ENCODE measurements around the gene PIK3C2G.

DNA sequence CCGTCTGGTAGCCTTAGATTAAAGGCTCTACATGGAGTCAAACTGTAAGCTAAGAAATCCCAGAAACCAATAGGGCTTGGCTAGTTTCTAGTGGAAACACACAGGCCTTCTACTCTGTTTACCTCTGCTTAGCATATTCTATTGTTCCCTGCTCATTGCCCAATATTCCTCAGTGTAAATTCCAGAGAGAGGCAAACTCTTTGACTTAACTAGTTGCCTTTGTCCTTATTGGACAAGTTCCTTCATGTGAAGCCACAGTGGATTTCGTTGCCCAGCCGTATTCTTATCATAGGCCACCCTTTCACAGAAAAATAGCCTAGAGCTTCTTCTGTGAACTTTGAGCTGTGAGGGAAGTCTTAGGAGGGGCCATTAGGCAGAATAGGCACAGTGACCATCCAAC, 290.4 kb downstream of the PIK3C2G start:
- TF ChIP-seq SNAI2 (CRISPR knock-in tag; IDR thresholded peaks at IDR 0.05) = no peak
- no peak for TF ChIP-seq ZNF70 (CRISPR knock-in tag; IDR thresholded peaks at IDR 0.05)
- TF ChIP-seq ISL1 (CRISPR knock-in tag; IDR thresholded peaks at IDR 0.05) = no peak
- no peak for TF ChIP-seq TCF4 (CRISPR knock-in tag; IDR thresholded peaks at IDR 0.05; ENCODE audit: borderline replicate concordance)
- no peak for TF ChIP-seq BACH2 (CRISPR knock-in tag; IDR thresholded peaks at IDR 0.05; ENCODE audit: borderline replicate concordance)

Data from SK-N-SH treated with all-trans-retinoic acid at 6 μM for 48 hours (cell line).